IPS DF 4.7 (cell line): ENCODE results near the gene TBX2.
"Not testable (repeated sequence)": the region's sequence is repeated elsewhere in the genome, so short reads cannot be mapped to it uniquely, and the experiment has no call there.

ENCODE experiments used
- DNase-seq: peaks from one replicate; pipeline ENCODE4 v3.0.0-alpha.2; 2013; ENCODE audit warnings: low spot score; ENCODE audit errors: extremely low read depth

Gene TBX2

DNA sequence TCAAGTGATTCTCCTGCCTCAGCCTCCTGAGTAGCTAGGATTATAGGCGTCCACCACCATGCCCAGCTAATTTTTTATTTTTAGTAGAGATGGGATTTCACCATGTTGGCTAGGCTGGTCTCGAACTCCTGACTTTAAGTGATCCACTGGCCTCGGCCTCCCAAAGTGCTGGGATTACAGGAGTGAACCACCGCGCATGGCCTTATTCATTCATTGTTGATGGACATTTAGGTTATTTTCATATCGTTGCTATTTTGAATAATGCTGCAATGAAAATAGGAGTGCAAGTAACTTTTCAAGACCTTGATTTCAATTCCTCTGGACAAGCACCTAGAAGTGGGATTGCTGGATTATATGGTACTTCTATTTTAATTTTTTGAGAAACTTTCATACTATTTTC is 30.2 kb downstream of the TBX2 start:
- not testable (repeated sequence) for DNase-seq

DNA sequence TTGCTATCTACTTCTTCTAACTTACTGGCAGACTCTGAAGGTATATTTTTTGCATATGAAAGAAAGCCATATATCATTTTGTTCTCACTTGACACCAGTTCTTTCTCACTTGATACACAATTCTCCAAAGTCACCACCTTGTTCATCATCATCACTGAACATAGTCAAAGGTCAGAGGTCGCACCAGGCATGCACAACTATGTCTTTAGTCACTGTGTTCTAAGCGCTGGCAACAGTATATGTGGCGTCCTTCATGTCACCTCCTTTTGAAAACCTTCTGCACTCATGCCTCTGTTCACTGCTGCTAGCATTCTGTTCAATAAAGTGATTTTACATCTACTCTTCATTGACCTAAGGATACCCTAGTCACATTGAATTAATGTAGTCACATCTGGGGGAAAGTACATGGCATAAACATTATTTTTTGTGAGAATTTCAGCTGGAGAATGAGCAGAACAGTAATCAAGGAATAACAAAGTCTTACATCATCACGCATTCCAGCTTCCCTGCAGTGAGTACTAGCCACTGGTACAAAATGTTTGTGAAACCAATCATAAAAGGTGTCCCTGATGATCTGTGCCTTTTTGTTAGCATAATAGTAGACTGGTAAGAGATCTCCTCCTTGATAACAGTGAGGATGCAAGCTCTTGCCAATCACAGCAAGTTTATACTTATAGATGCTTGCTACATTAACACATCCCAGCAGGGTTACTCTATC is 32.1 kb downstream of the TBX2 start:
- no peak for DNase-seq

DNA sequence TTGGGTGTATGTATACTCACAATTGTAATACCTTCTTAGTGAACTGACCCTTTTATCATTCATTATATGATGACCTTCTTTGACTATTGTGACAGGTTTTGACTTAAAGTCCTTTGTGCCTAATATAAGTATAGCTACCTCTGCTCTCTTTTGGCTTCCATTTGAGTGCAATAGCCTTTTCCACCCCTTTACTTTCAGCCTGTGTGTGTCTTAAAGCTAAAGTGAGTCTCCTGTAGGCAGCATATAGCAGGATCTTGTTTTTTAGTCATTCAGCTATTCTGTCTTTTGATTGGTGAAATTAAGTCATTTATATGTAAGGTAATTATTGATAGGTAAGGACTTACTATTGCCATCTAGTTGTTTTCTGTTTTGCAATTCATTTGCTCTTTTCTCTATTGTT is 36.6 kb downstream of the TBX2 start:
- no peak for DNase-seq

DNA sequence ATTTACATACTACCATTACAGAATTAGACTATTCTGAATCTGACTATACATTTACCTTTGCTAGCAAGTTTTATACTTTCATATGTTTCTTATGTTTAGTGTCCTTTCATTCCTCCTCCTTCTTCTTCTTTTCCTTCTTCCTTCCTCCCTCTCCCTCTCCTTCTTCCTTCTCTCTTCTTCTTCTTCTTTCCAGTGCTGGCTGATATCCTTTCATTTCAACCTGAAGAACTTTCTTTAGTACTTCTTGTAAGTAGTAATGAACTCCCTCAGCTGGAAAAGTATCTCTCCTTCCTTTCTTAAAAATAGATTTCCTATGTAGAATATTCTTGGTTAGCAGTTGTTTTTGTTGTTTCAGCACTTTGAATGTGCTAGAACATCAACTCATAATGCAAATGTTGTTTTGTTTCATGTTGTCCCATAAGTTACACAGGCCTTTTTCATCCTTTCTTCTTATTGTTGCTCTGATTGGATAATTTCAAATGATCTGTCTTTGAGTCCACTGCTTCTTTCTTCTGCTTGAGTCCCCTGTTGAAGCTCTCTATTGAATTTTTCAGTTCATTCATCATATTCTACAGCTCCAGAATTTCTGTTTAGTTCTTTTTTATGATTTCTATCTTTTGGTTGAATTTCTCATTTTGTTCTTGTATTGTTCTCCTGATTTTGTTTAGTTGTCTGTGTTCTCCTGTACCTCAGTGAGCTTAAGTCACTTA is 37.5 kb downstream of the TBX2 start:
- DNase-seq = no peak

DNA sequence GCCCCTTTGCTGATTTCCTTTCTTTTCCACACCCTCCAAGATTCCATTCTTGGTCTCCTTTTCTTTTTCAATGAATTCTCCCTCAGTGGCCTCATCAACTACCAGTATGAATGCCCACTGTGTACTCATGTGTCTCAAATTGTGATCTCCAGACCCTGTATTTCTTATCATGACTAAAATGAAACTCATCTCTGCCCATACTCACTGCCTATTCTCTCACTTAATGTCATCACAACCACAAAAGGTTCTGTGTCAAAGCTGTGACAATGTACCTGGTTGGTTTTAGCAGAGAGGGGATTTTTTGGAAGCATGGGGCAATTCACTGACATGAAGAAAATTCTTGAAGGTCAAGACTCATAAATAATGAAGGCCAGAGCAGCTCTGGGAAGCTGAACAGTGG is 41.1 kb downstream of the TBX2 start:
- no peak for DNase-seq

DNA sequence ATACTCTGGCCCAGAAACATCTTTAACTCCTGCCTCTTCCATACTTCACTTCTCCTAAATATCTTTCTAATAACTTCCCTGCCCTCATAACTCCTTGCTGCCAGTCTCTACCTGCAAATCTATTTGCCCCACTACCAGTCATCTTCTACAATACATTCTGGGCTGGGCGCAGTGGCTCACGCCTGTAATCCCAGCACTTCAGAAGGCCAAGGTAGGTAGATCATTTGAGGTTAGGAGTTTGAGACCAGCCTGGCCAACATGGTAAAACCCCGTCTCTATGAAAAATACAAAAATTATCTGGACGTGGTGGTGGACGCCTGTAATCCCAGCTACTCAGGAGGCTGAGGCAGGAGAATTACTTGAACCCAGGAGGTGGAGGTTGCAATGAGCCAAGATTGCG is 41.9 kb downstream of the TBX2 start:
- DNase-seq = not testable (repeated sequence)

DNA sequence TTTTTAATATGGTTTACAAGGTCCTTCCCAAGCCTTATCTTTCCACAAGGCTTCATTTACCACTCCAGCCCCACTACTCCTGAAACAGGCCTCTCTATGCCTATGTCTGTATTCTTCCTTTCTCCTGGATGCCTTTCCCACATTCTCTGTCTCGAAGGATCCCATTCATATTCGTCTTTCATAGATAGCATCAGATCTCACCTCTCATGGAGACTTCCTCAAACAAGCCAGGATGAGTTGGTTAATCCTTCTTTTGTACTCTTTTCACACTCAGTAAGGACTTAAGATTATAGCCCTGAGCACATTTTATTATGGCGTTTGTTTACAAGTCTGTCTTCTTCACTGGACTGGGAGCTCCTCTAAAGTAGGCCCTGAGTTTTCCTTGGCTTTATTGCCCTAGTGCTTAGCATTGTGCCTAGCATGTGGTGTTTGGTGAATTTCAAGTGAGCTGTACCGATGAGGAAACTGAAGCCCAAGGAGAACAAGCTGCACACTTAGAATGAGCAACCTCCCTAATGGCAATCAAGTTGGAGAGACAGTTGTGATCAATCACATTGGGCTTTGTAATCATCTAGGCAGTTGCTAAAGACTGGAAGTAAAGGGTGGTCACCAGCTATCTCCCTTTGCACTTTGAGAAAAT is 42.6 kb downstream of the TBX2 start:
- DNase-seq = no peak

DNA sequence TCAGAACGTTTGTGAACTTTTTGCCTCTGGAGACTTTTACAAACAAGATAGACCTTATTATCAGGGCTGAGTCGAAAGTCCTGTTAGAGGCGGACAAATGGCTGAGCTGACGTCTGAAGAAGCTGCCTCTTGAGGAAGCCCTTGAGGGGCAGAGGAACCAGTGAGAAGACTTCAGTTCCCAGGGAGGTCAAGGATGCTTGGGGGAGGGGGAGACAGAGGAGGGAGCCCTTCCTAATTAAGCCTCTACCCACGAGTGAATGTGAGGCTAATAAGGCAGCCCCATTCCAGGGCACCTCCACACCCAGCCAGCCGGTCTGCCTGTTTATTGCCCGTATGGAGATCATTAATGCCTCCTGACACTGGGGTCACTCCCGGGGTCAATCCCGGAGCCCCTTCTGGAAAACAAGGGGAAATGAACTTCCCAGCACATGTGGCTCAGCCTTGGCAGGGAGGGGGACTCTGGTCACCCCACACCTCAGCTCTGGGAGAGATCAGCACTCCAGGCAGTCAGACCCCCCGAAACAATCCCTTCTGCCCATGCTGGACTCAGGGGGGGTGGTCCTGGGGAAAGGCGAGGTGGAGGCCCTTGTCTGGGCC is 43.3 kb downstream of the TBX2 start:
- DNase-seq = no peak

DNA sequence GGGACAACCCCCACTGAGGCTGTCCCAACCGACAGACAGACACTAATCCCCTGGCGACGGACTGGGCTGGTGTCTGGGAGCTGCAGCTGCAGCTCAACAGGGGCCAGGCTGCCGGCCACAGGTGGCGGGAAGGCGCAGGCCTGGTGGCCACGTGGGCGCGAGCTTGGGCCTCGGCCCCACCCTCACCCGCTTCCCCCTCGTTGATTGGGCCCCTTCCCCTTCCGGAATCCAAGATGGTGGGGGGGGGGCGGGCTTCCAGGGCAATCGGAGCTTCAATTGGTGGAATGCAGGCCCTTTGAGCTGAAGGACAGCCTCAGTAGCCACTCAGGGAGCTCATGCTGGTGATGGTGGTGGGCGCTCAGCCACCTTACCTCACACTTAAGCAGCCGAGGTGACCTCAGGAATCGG is 43.8 kb downstream of the TBX2 start:
- no peak for DNase-seq

DNA sequence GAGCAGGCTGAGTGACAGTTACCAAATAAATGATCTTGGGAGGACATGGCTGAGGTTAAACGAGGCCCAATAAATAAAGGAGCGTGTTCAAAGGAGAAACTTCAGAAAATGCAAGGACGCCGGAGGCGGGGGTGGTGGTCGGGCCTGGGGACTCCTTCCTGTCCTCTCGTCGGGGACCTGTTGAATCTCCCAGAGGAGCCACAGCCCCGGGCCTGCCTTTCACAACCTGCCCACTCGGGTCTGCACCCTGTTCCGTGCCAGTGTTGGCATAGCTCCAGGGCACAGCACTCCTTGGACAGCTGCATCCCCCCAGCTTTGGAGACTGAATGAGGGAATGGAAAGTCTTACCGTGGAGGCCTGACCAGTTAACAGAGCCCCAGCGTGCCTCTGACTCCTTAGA is 44.4 kb downstream of the TBX2 start:
- DNase-seq = no peak

DNA sequence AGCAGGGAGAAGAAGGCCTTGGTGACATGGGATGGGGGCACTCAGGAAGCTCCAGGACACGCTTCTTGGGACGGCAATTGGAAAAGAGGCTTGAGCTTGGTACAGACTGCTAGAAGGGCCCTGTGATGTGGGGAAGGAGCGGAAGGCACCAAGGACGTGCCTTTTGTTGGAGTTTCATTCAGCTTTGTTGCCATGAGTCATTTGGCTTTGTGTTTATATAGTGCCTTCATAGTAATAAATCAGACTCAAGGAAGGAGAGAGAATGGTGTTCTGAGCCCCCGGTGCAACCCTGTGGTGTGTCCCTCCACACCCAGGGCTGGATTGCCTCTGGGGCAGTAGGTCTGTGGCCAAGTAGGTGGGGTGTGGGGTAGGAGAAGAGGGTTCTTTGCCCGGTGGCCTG is 45.2 kb downstream of the TBX2 start:
- DNase-seq = no peak

DNA sequence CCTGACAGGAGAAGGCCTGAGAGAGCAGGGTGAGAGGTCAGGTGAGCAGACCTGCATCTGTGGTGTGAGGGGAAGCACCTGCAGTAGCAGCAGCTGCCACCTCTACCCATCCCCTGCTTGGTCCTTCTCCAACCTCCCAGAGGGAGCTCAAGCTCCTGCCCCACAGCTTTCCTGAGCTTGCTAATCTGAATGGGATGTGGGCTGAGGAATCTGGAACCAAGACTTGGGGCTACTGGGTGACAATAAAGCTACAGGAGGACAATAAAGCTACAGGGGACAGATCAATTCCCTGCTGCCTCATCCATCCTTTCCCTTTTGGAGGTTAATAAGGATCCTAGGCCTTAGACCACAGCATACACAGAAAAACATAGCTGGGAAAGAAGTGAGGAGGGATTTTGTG is 47.7 kb downstream of the TBX2 start:
- DNase-seq = no peak

DNA sequence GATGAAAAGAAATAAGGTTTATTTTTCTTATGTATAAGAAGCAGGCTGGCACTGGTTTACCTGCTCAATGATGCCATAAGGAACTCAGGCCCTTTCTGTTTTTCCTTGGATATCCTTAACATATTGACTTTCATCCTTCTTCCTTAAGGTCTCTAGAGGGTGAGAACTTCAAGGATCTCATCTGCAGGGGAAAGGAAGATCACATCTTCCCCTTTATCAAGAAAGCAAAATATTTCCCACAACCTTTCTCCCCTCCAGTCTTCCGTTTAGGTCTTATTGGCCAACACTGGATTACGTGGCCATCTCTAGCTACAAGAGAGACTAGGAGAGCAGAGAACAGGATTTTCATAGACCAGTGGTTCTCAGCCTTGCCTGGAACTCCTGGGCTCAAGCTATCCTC is 48.4 kb downstream of the TBX2 start:
- no peak for DNase-seq

DNA sequence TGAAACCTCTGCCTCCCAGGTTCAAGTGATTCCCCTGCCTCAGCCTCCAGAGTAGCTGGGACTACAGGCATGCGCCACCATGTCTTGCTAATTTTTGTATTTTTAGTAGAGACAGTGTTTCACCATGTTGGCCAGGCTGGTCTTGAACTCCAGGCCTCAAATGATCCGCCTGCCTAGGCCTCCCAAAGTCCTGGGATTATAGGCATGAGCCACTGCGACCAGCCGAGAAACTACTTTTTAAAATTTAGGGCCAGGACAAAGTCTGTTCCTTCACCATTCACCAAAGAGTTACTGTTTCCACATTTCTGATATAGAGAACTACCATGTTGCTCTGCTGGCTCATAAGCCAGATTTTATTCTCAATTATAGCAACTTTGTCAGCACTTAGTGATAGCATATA is 49.5 kb downstream of the TBX2 start:
- not testable (repeated sequence) for DNase-seq

DNA sequence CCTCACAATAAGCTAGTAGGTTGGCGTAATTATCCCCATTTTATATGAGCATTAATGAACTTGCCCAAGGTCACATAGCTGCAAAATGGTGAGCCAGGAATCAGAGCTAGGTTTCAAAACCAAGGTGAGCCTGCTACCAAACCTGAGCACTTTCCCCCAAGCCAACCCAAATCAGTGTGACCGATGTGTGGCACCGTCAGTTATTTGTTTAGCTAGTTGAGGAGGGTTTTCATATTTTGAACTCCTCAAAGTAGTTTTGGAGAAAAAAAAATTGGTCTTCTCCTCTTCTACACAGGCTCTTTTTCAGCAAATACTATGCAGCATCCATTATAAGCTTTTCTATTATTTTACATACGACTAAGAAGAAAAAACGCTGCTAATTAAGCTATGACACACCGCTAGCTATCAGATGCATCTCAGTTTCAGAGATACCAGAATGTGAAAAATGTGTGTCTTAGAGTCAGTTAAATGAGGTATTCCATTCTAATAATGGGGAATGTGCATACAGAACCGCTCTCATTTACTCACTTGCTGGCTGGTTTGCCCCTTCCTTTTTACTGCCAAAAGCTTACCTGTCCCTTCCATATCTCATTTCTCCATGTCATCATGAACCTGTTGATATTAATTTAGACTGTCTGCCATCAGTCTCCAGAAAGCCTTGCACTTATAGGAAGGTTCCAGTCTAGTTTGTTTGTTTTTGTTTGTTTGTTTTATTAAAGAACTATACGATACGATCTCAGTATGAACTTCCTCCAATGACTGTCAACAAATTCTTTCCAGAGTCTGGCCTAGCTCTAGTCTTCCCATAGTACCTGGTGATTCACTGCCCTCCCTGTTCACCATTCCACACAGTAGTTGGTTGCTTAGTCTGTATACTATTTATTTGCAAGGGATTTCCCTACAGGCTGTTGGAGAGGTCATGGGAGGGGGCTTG is 50.3 kb downstream of the TBX2 start:
- DNase-seq = no peak

DNA sequence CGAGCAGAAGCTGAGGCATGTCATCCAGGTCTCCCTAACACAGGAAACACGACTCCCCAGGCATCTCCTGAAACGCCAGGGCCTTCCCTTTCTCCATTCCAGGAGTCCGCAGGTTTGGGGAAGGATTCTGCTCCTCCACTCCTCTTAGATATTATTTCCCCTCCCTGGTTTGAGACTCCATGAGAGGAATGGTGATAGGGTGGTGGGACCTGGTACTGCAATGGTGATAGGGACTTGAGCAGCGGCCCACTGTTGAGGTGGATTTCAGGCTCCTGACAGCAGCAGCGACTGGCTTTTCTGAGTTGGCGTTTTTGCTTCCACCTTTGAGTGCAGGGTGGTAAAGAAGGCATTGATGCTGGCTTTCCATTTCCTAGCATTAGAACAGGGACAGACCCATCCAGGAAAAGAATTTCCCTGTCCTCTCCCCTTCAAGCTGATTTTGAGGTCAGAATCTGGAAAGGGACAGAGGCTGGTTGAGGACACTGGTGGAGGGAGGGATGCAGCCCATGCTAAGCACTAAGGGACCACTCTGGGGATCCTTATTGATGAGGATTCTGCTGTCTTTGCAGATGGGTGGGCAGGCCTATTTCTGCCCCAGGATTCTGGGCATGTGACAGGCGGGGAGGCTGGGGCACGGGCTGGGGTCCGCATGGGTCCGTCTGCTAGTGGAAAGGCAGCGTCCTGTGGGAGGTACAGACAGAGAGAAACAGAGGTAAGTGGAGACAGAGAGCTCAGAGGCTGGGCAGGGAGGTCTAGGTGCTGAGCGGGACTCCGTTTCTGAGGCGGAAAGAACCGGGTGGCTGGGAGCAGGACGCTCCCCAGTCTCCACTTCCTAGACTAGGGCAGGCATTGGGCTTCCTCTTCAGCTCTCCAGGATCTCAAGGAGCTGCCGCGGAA is 51.2 kb downstream of the TBX2 start:
- DNase-seq = no peak

DNA sequence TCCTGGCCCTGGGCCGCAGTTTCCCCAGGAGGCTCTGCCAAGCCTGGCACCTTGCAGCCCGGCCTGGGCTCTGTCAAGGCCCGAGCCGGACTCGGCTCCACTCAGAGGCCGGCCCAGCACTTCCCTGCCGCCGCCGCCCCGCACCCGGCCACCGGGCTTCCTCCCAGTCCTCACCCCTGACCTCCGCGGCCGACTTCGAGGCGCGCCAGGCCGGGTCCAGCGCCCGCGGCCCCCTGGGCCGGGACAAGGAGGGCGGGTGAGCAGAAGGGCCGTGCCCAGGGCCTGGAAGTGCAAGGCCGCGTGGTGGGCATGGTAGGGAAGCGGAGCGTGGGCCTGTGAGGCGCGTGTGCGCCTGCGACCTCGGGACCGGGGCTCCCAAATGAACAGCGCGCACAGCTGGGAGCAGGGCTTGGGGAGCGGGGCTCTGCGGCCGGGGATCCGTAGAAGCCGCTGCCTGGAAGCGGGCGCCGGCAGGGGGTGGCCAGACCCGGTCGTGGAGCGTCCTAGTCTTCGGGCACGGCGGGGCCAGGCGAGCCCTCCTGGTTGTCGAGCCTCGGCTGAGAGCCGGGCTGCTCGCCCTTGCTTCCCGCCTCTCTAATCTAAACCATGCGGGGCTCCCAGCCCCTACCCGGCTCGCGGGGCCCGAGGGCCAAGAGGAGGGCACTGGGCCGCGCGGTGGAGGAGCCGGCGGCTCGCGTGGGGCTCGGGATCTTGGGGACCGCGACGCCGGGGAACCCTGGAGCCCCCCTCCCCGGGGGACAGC is 52.1 kb downstream of the TBX2 start:
- no peak for DNase-seq

DNA sequence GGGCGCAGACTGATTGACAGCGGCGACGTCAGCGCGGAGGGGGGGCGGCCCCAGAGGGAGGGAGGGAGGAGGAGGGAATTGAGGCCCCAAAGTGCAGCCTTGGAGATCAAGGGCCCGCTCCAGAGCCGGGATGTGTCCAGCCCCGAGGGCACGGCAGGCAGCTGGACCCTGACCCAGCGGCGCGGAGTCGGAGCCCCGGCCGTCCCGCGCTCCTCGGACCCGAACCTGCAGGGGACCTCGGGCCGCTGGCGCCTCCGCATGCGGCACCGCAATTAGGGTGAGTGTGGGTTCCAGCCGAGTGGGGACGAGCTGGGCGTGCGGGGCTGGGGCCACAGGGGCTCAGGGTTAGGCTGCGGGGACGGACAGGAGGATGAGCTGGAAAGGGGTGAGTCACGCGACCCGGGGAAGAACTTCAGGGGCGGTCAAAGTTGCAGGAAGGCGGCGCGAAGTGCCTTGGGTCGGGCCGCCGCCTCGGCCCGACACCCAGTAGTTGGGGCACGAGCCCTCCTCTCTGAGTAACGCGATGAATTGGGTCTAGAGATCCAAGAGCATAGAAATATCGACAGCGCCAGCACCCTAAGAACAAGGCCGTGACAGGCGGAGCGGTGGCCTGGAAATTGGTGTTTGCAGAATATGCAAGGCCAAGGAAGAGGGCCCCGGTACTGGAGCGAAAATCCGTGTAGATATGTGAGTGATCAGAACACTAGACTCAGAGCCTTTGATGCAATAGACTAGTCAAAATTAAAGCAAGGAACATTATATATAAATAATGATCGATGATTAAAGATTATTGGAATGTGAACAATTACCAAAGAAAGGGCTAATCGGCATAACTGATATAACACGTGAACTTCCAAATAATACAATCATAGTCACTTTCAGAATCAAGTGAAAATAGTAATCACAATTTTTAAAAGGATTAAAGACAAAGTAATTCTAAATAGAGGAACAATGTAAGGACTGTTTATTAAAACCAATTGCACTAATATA is 53.0 kb downstream of the TBX2 start, which contains the start of gene TBX4:
TSS of gene TBX4 (plus strand) at position 122 of the 990 bp plus-strand sequence. CDS start 4,069 bp downstream, outside the sequence.
- no peak for DNase-seq
